LNCAP (cell line): ENCODE data around the gene MACROH2A2.

Experiments
- TF ChIP-seq, protein P1 (sequence below): fragments of 450-650 bp; IDR thresholded peaks from 2 replicates; pipeline ENCODE4 v1.5.1; 2017; ENCODE audit warnings: mild to moderate bottlenecking

Gene MACROH2A2

GRCh38 chr10:70096016-70096704 is 43.5 kb downstream of the MACROH2A2 start:
- TF ChIP-seq, protein P1, sequence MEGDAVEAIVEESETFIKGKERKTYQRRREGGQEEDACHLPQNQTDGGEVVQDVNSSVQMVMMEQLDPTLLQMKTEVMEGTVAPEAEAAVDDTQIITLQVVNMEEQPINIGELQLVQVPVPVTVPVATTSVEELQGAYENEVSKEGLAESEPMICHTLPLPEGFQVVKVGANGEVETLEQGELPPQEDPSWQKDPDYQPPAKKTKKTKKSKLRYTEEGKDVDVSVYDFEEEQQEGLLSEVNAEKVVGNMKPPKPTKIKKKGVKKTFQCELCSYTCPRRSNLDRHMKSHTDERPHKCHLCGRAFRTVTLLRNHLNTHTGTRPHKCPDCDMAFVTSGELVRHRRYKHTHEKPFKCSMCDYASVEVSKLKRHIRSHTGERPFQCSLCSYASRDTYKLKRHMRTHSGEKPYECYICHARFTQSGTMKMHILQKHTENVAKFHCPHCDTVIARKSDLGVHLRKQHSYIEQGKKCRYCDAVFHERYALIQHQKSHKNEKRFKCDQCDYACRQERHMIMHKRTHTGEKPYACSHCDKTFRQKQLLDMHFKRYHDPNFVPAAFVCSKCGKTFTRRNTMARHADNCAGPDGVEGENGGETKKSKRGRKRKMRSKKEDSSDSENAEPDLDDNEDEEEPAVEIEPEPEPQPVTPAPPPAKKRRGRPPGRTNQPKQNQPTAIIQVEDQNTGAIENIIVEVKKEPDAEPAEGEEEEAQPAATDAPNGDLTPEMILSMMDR, result no peak

DNA sequence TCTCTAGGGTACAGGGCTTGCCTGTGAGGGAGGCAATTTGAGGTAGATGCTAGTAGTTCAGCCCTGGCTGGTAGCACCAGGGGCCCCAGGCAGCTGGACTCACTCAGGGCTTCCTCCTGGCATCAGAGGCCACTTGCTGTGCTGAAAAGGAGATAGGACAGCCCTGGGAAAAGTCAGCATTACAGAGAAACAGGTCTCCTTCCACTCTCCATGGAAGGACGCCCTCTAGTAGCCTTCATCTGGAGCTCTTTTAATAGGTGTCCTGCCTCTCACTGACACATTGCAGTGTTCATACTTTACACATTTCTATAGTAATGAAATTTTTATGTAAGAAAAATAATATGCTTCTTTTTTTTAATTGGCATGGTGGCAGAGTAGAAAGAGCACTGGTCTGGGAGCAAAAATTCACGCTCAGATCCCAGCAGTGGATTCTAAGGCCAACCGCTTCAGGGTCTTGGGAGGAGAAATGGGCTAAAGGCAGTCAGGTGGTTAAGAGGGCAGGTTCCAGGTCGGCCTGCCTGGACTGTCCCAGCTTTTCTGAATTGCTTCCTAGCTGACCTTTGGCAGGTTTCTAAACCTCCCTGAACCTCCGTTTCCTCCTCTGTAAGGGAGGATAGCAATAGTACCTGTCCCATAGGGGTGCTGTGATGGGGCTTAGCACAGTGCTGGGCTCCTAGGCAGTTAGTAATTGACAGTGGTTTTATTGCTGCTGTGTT is 44.2 kb downstream of the MACROH2A2 start:
- TF ChIP-seq, protein P1, result no peak

- TF ChIP-seq, protein P1, result no peak
Measured at GRCh38 chr10:70097459-70097858, 44.8 kb downstream of the MACROH2A2 start.

DNA sequence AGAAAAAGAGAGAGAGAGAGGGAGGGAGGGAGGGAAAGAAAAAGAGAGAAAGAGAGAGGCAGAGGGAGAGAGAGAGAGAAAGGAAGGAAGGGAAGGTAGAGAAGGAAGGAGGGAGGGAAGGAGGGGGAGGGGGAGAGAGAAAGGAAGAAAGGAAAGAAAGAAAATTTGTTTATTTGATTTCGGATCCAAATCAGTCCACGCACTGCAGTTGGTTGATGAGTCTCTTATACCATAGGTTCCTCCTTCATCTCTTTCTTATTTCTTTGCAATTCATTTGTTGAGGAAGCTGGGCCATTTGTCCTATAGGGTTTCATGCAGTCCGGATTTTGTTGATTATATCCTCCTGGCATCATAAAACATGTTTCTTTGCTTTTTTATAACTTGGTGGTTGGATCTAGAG is 45.6 kb downstream of the MACROH2A2 start:
- TF ChIP-seq, protein P1, result no peak

- TF ChIP-seq, protein P1, result no peak
Measured at GRCh38 chr10:70101668-70102067, 49.0 kb downstream of the MACROH2A2 start.

- TF ChIP-seq, protein P1, result peak; percentile 64
Measured at GRCh38 chr10:70106958-70107791, 54.5 kb downstream of the MACROH2A2 start.

GRCh38 chr10:70109064-70109729 is 56.6 kb downstream of the MACROH2A2 start:
- TF ChIP-seq, protein P1, result no peak
